ENCODE results near the gene NUP37.

DNA sequence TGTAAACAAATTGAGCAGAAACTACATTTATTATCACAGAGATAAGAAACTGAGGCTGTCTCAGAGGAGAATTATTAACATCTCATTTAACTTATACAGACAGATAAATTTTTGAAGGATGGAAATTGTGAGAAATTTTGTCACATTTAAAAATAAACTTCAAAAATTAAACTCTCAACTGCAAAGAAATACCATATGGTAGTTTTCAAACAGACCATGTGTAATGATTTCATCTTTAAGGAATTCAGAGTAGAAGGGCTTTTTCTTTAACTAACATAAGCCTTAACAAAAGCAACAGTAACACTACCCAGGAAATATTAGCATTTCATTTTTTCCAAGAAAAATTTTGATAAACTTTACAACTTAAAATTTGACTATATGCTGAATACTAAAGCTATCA lies 26.6 kb downstream of the NUP37 start:
- TF ChIP-seq, protein P1, sequence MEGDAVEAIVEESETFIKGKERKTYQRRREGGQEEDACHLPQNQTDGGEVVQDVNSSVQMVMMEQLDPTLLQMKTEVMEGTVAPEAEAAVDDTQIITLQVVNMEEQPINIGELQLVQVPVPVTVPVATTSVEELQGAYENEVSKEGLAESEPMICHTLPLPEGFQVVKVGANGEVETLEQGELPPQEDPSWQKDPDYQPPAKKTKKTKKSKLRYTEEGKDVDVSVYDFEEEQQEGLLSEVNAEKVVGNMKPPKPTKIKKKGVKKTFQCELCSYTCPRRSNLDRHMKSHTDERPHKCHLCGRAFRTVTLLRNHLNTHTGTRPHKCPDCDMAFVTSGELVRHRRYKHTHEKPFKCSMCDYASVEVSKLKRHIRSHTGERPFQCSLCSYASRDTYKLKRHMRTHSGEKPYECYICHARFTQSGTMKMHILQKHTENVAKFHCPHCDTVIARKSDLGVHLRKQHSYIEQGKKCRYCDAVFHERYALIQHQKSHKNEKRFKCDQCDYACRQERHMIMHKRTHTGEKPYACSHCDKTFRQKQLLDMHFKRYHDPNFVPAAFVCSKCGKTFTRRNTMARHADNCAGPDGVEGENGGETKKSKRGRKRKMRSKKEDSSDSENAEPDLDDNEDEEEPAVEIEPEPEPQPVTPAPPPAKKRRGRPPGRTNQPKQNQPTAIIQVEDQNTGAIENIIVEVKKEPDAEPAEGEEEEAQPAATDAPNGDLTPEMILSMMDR (conservative IDR thresholded peaks at IDR 0.05; ENCODE audit: low read length) = no peak
- no peak for TF ChIP-seq EZH2phosphoT487 (IDR thresholded peaks at IDR 0.05; ENCODE audit: borderline replicate concordance)
